HCEC 1CT (cell line): ENCODE measurements around the gene ACSS1.

Experiments used
- DNase-seq: peaks from one replicate; pipeline ENCODE4 v3.0.0-alpha.2; 2017

ACSS1 gene

GRCh38 chr20:24970030-24970553 lies 87.8 kb downstream of the ACSS1 start:
- no peak for DNase-seq

GRCh38 chr20:24969186-24970029 lies 88.5 kb downstream of the ACSS1 start:
- no peak for DNase-seq

- no peak for DNase-seq
Observed at GRCh38 chr20:24968278-24968800, 89.6 kb downstream of the ACSS1 start.

GRCh38 chr20:24966317-24967012 lies 91.5 kb downstream of the ACSS1 start:
- DNase-seq, result no peak

GRCh38 chr20:24965065-24965919 lies 92.6 kb downstream of the ACSS1 start:
- no peak for DNase-seq

GRCh38 chr20:24964506-24964840 lies 93.5 kb downstream of the ACSS1 start:
- DNase-seq, result no peak

GRCh38 chr20:24963672-24964505 lies 94.0 kb downstream of the ACSS1 start:
- DNase-seq, result no peak

GRCh38 chr20:24962510-24962909 lies 95.4 kb downstream of the ACSS1 start:
- no peak for DNase-seq

GRCh38 chr20:24962182-24962492 lies 95.8 kb downstream of the ACSS1 start:
- DNase-seq, result no peak

GRCh38 chr20:24961384-24962181 lies 96.4 kb downstream of the ACSS1 start:
- no peak for DNase-seq

GRCh38 chr20:24960861-24961260 lies 97.1 kb downstream of the ACSS1 start:
- DNase-seq, result no peak

- DNase-seq, result no peak
Observed at GRCh38 chr20:24960302-24960801, 97.6 kb downstream of the ACSS1 start.

GRCh38 chr20:24959591-24960301 lies 98.2 kb downstream of the ACSS1 start:
- DNase-seq, result no peak

- DNase-seq, result no peak
Observed at GRCh38 chr20:24958506-24959385, 99.2 kb downstream of the ACSS1 start.

- DNase-seq, result no peak
Observed at GRCh38 chr20:24957326-24958016, 100.5 kb downstream of the ACSS1 start.
